LNCaP clone FGC (cell line): Measurements from ENCODE around the gene KIF2C.
A peak's percentile ranks its signal among the peaks of the same experiment; 100 is the strongest.
"Not testable (repeated sequence)": the region's sequence is repeated elsewhere in the genome, so short reads cannot be mapped to it uniquely, and the experiment has no call there.

ENCODE experiments used
- DNase-seq: peaks from one replicate; pipeline ENCODE4 v3.0.0-alpha.2; 2011; ENCODE audit warnings: low read depth
- H3K4me3 ChIP-seq: 2 replicates; pipeline ENCODE4 v1.5.1; 2011; ENCODE audit warnings: mild to moderate bottlenecking, low read depth, low read length, control low read depth
- TF ChIP-seq, protein P1 (sequence below): IDR thresholded peaks from 2 replicates; pipeline ENCODE4 v1.5.1; 2012; ENCODE audit warnings: mild to moderate bottlenecking; ENCODE audit not compliant: control insufficient read depth, insufficient read depth; ENCODE audit errors: extremely low read depth

The KIF2C gene

DNA sequence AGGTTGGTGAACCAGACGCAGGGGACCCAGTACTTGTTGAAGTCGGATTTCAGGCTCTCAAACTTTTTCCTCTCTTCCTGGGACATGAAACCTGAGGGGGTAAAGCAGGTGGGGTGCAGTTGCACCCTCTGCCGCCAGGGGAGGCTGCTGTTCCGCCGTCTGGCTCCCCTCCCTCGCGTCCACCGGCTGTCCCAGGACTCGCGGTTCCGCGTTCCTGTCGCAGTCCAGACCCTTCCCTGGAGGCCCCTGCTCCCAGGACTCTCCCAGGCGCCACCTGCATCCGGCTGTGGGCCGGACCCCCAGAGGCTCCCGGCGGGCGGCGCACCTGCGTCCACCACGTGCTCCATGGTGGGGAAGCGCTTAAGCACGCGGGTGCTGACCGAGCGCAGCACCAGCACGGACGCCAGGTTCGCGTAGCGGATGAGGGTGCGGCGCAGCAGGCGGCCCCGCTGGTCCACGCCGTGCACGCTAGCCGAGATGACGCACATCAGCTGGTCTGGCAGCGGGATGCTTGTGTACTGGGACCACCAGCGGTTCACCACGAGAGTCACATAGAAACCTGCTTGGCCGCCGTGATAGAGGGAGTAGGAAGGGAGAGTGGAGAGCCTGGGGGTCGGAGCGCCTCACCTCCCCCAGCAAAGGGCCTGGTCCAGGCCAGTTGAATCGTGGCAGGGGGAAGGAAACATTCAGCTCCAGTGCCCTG lies 46.7 kb downstream of the KIF2C start:
- DNase-seq, result no peak
- no peak overlapping the region for H3K4me3 ChIP-seq
- TF ChIP-seq, protein P1, sequence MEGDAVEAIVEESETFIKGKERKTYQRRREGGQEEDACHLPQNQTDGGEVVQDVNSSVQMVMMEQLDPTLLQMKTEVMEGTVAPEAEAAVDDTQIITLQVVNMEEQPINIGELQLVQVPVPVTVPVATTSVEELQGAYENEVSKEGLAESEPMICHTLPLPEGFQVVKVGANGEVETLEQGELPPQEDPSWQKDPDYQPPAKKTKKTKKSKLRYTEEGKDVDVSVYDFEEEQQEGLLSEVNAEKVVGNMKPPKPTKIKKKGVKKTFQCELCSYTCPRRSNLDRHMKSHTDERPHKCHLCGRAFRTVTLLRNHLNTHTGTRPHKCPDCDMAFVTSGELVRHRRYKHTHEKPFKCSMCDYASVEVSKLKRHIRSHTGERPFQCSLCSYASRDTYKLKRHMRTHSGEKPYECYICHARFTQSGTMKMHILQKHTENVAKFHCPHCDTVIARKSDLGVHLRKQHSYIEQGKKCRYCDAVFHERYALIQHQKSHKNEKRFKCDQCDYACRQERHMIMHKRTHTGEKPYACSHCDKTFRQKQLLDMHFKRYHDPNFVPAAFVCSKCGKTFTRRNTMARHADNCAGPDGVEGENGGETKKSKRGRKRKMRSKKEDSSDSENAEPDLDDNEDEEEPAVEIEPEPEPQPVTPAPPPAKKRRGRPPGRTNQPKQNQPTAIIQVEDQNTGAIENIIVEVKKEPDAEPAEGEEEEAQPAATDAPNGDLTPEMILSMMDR, result peak; percentile 44

- no peak overlapping the region for H3K4me3 ChIP-seq
- no peak for DNase-seq
- TF ChIP-seq, protein P1, result no peak
These were observed 47.3 kb downstream of the KIF2C start for GRCh38 chr1:44786841-44787426.

DNA sequence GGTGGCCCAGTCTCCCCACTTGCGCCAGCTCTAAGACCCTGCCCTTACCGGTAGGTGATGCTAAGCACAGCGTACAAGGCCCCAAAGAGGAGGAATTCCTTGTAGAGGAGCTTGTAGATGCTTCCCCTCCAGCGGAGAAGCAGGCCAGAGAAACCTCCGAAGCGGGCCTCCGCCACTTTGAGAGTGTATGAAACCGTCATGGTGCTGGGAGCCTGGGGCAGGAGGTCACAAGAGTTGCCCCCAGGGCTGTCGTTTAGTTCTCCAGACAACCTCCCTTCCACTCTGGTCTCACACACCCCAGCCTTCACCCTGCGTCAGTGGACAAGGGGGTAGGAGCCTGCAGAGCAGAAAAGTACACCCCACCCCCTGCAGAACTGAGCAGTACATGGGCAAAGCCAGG lies 47.9 kb downstream of the KIF2C start:
- no peak for DNase-seq
- no peak overlapping the region for H3K4me3 ChIP-seq
- TF ChIP-seq, protein P1, result no peak

- no peak for DNase-seq
- no peak within 1 kb of the TSS for H3K4me3 ChIP-seq
- TF ChIP-seq, protein P1, result no peak
These were observed 48.7 kb downstream of the KIF2C start, which contains the start of gene BEST4 for GRCh38 chr1:44788120-44788860. TSS of gene BEST4 (minus strand) at chr1:44788170. CDS start at chr1:44787705, 465 bp downstream.

- no peak for DNase-seq
- H3K4me3 ChIP-seq, result no peak overlapping the region
- TF ChIP-seq, protein P1, result no peak
These were observed 51.5 kb downstream of the KIF2C start for GRCh38 chr1:44790968-44791801.

DNA sequence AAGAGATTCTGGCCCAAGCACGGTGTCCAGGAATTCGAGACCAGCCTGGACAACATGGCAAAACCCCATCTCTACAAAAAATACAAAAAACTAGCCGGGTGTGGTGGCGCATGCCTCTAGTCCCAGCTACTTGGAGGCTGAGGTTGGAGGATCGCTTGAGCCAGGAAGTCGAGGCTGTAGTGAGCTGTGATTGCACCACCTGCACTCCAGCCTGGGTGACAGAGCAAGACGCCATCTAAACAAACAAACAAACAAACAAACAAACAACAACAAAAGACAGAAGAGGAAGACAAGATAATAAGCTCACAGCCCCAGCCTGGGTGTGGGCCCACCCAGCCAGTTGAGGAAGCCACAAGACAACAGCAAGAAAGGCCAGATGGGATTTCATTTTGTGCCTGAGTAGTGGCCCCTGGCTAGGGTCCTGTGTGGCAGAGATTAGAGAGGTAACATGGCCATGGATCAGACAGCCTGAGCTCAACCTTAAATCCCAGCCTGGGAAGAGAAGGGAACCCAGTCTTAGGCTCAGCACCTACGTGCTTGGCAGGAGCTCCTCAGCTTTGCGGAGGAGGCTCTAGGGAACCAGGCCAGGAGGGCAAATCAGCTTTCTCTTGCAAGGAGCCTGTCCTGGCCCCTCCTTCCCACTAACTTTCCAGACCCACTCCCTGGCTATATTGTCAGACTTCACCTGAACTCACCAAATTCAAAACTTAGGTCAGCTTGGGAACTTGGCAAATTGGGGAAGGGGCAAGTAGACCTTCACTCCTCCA lies 53.3 kb downstream of the KIF2C start:
- no peak for DNase-seq
- H3K4me3 ChIP-seq, result no peak overlapping the region
- TF ChIP-seq, protein P1, result no peak

DNA sequence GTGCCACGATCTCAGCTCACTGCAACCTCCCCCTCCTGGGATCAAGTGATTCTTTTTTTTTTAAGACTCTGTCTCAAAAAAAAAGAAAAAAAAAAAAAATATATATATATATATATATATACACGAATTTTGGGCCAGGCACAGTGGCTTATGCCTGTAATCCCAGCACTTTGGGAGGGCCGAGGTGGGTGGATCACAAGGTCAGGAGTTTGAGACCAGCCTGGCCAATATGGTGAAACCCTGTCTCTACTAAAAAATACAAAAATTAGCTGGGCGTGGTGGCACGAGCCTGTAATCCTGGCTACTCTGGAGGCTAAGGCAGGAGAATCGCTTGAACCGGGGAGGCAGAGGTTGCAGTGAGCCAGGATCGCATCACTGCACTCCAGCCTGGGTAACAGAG lies 58.2 kb downstream of the KIF2C start:
- DNase-seq, H3K4me3 ChIP-seq: not testable (repeated sequence)
